ENCODE data around the gene ROR1. TPM values are rescaled to one million over a fixed set of nuclear protein-coding genes. Genes with fewer than 3 reads are reported as not detected.

ROR1 gene
- total and polyA plus RNA-seq, 2 donors (not counting 3 experiments of a cell fraction or from before 2014, with no cell fraction given), result 2.6 to 3.5 TPM

DNA sequence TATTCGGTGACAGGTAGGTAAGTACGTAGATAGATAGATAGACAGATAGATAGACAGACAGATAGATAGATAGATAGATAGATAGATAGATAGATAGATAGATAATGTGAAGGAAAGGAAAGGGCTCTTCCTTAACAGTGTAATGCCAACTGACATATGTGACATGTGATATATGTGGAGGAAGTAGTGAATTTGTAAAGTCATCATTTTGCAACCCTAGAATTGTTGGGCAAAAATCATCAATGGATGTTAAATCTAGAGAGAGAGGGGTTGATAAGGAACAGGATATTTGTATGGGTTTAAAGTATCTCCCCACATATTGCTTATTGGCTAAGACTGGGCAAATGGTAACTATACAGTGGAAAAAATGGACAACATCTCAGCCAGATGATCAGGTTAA lies 166.6 kb downstream of the ROR1 start:
- ChIA-PET CTCF (no interaction called here), POLR2A (no interaction called here)
- H3K9me3 ChIP-seq (replicated peaks; ENCODE audit: control insufficient read depth, insufficient read depth, low read length), result no peaks in the 10 kb centered on the region
- intact Hi-C loops (cut with micrococcal nuclease), result no loop called here
- no peaks in the 10 kb centered on the region for H3K36me3 ChIP-seq (ENCODE audit: control insufficient read depth in 2 of 2, extremely low read depth in 1 of 2, insufficient read depth in 2 of 2, low read length in 2 of 2)
- H2AFZ ChIP-seq (ENCODE audit: low read depth, low read length), result no peak overlapping the region
- H3K4me1 ChIP-seq (ENCODE audit: control insufficient read depth, extremely low read depth, insufficient read depth, low read length), result no peaks in the 10 kb centered on the region
- no peak overlapping the region for H3K27ac ChIP-seq (ENCODE audit: insufficient read depth, low read depth, low read length)
- TF ChIP-seq JUN (IDR thresholded peaks at IDR 0.05; ENCODE audit: borderline replicate concordance, insufficient read depth, insufficient read length, low read depth) (no peak), POLR2A (IDR thresholded peaks at IDR 0.05; ENCODE audit: low read depth, low read length) (no peak)
- H3K9ac ChIP-seq (replicated peaks; ENCODE audit: extremely low read depth, insufficient read depth, low read length), result no peak overlapping the region
- H3K4me2 ChIP-seq (ENCODE audit: insufficient read depth, low read length), result no peak overlapping the region
- dilution Hi-C loops (cut with MboI; ENCODE audit: extremely low pct_ligation_motif_present, low sequenced_read_pairs), result no loop called here
- BruUV-seq (replicated peaks), result no TSS peak
- no peaks in the 10 kb centered on the region for H3K79me2 ChIP-seq (ENCODE audit: control insufficient read depth, insufficient read depth, low read length)
- DNase-seq (ENCODE audit: low read depth, low spot score), result no peak
- H3K27me3 ChIP-seq (ENCODE audit: control insufficient read depth in 2 of 2, insufficient read depth in 2 of 2, low read length in 2 of 2), result no peaks in the 10 kb centered on the region
- H3K4me3 ChIP-seq (replicated peaks in 1 of 3; ENCODE audit: insufficient read depth in 1 of 3, low read depth in 1 of 3, low read length in 3 of 3), result no peak overlapping the region
- H4K20me1 ChIP-seq (replicated peaks; ENCODE audit: control insufficient read depth, extremely low read depth, insufficient read depth, low read length), result no peaks in the 10 kb centered on the region
- FAIRE-seq, result no peak
- no peaks in the 10 kb centered on the region for H3K9me1 ChIP-seq (replicated peaks; ENCODE audit: control insufficient read depth, extremely low read depth, insufficient read depth, low read length)

GRCh38 chr1:63943393-63943792 lies 169.6 kb downstream of the ROR1 start:
- TF ChIP-seq FOS (IDR thresholded peaks at IDR 0.05; ENCODE audit: borderline replicate concordance, insufficient read depth, low read length) (no peak), EZH2 (IDR thresholded peaks at IDR 0.05; ENCODE audit: borderline replicate concordance, low read depth, low read length, severe bottlenecking) (no peak), GATA2 (IDR thresholded peaks at IDR 0.05; ENCODE audit: insufficient read depth, insufficient read length, low read depth, low read length) (no peak), MYC (IDR thresholded peaks at IDR 0.05; ENCODE audit: low read depth, low read length) (no peak), JUN (IDR thresholded peaks at IDR 0.05; ENCODE audit: borderline replicate concordance, insufficient read depth, insufficient read length, low read depth) (no peak)
- Histone ChIP-seq H3K27me3 (ENCODE audit: control insufficient read depth in 2 of 2, insufficient read depth in 2 of 2, low read length in 2 of 2) (no peaks in the 10 kb centered on the region), H3K9me1 (replicated peaks; ENCODE audit: control insufficient read depth, extremely low read depth, insufficient read depth, low read length) (no peaks in the 10 kb centered on the region), H3K4me3 (replicated peaks in 1 of 3; ENCODE audit: insufficient read depth in 1 of 3, low read depth in 1 of 3, low read length in 3 of 3) (no peak overlapping the region), H3K9ac (replicated peaks; ENCODE audit: extremely low read depth, insufficient read depth, low read length) (no peak overlapping the region), H3K9me3 (replicated peaks; ENCODE audit: control insufficient read depth, insufficient read depth, low read length) (no peaks in the 10 kb centered on the region), H2AFZ (ENCODE audit: low read depth, low read length) (no peak overlapping the region), H3K4me2 (ENCODE audit: insufficient read depth, low read length) (no peak overlapping the region), H3K27ac (ENCODE audit: insufficient read depth, low read depth, low read length) (no peak overlapping the region), H3K4me1 (ENCODE audit: control insufficient read depth, extremely low read depth, insufficient read depth, low read length) (no peaks in the 10 kb centered on the region), H3K36me3 (ENCODE audit: control insufficient read depth in 2 of 2, extremely low read depth in 1 of 2, insufficient read depth in 2 of 2, low read length in 2 of 2) (no peaks in the 10 kb centered on the region), H4K20me1 (replicated peaks; ENCODE audit: control insufficient read depth, extremely low read depth, insufficient read depth, low read length) (no peaks in the 10 kb centered on the region), H3K79me2 (ENCODE audit: control insufficient read depth, insufficient read depth, low read length) (no peaks in the 10 kb centered on the region)
- POLR2A ChIA-PET, result no interaction called here
- CTCF ChIA-PET, result interaction anchor here (0.6 to 1.0 kb wide), 4 partner anchors 12 to 269 kb away, joined by 3 to 5 read pairs (median 3); no protein-coding TSS in a partner anchor
- DNase-seq (ENCODE audit: low read depth, low spot score) (no peak), FAIRE-seq (no peak)
- no TSS peak for BruUV-seq (replicated peaks)
- dilution Hi-C loops (cut with MboI; ENCODE audit: extremely low pct_ligation_motif_present, low sequenced_read_pairs), result no loop called here
- intact Hi-C loops (cut with micrococcal nuclease), result no loop called here

All from endothelial cell of umbilical vein (primary cell).